Right atrium auricular region (tissue), 2 donors: ENCODE data around the gene CDX2. TPM values are rescaled to one million over a fixed set of nuclear protein-coding genes. Genes with fewer than 3 reads are reported as not detected.

Experiments used
- DNase-seq: peaks from one replicate; pipeline ENCODE4 v3.0.0-alpha.2; 2019; ENCODE audit warnings: low spot score
- H3K27ac ChIP-seq, 2 donors: fragments of 200-600 bp; sonication (generic); 1 replicate in 1 of 2; 2 replicates in 1 of 2; pipeline ENCODE4 v1.5.1; 2016 to 2019
- H3K27me3 ChIP-seq, 2 donors: fragments of 200-600 bp; sonication (generic); one replicate each; pipeline versions ENCODE4 v1.5.1 to v1.6.0; 2017 to 2019
- H3K36me3 ChIP-seq: fragments of 200-600 bp; sonication (generic); one replicate; pipeline ENCODE4 v1.5.1; 2016
- H3K4me1 ChIP-seq, 2 donors: fragments of 200-600 bp; sonication (generic); one replicate each; pipeline versions ENCODE4 v1.5.1 to v1.6.0; 2017 to 2019
- H3K4me3 ChIP-seq, 2 donors: fragments of 200-600 bp; sonication (generic); 1 replicate in 1 of 2; 2 replicates in 1 of 2; pipeline ENCODE4 v1.5.1; 2017 to 2019; ENCODE audit warnings: mild to moderate bottlenecking in 1 of 2, moderate library complexity in 1 of 2
- H3K9me3 ChIP-seq, 2 donors: fragments of 200-600 bp; sonication (generic); one replicate each; pipeline ENCODE4 v1.5.1; 2019
- CTCF ChIP-seq, 2 donors: fragments of 200-600 bp; sonication (generic); IDR thresholded peaks; one replicate each; pipeline ENCODE4 v1.5.1; 2019; ENCODE audit warnings: antibody characterized with exemption in 2 of 2
- total RNA-seq, 2 donors: library from RNA; depleted of rRNA; stranded (reverse); fragments of >200 nt; gene quantifications; one replicate each; pipeline ENCODE4 v1.1.0, GENCODE V29; 2016

Gene CDX2, protein sequence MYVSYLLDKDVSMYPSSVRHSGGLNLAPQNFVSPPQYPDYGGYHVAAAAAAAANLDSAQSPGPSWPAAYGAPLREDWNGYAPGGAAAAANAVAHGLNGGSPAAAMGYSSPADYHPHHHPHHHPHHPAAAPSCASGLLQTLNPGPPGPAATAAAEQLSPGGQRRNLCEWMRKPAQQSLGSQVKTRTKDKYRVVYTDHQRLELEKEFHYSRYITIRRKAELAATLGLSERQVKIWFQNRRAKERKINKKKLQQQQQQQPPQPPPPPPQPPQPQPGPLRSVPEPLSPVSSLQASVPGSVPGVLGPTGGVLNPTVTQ
- total RNA-seq: not detected

DNA sequence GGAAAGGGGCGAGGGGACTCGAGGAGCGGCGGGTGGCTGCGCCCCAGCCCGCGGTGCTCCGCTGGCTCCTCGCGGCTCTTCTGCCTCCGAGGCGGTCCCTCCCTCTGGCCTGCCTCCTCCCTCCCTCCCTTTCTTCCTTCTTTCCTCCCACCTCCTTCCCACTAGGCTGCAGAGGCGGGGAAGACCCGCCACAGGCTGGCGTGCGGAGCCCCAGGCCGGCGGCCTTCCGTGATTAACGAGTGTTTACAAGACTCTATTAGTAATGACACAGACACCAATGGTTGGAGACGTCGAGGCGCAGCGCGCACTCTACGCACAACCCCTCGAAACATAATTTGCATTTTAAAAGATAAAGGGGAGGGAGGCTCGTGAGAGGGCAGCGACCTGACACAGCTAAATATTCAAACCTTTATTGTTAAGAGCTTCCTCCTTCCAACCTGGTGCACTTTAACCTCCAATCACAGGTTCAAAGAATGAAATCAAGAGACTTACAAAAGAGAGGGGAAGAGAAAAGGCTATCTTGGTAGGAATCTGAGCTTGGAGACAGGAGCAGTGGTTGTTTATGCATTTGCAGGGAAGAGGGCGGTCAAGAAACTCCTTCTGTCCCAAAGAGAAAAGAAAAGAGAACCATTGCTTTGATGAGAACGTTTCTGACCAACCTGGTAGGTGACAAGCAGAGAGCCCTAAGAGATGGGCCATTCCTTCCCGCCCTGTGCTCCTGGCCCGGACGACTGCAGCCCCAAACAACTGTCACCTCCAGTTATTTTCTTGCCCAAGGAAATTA is at the start of gene CDX2:
CDX2 (minus strand) TSS at position 234 of the 784 bp plus-strand sequence. CDS start 309 bp downstream, outside the sequence.
- Histone ChIP-seq H3K27me3 (peaks cover 22 to 49% of the 10 kb centered on the region in 2 donors), H3K4me3 (no peak within 1 kb of the TSS), H3K36me3 (no peaks in the 10 kb centered on the region), H3K27ac (no peak within 1 kb of the TSS), H3K9me3 (no peaks in the 10 kb centered on the region), H3K4me1 (peaks cover 0 to 37% of the 10 kb centered on the region in 2 donors)
- DNase-seq: no peak
- TF ChIP-seq CTCF (IDR thresholded peaks at IDR 0.05): no peak

- no peaks in the 10 kb centered on the region for H3K4me1 ChIP-seq
- H3K4me3 ChIP-seq: no peak overlapping the region
- DNase-seq: no peak
- TF ChIP-seq CTCF (IDR thresholded peaks at IDR 0.05): no peak
- H3K9me3 ChIP-seq: no peaks in the 10 kb centered on the region
- no peaks in the 10 kb centered on the region for H3K27me3 ChIP-seq
- no peaks in the 10 kb centered on the region for H3K36me3 ChIP-seq
- no peak overlapping the region for H3K27ac ChIP-seq
Observed at GRCh38 chr13:28014301-28014700, 45.2 kb upstream of the CDX2 start.

DNA sequence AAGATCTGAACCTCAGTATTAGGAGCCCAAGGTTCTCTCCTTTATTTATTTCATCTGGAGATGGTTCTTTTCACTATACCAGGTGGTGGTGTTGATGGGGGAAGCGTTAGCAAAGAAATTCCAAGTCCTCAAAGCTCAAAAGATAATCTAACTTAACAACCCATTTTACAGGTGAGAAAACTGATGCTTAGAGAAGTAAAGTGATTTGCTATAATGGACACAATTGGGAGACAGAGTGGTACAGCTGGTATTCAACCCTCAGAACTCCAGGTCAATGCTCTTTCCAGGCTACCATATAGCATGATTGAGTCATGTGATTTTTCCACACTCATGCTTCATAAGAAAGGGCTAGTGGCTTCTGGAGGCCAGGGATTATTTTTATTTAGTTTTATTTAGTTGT is 44.4 kb upstream of the CDX2 start:
- H3K27ac ChIP-seq: no peak overlapping the region

DNA sequence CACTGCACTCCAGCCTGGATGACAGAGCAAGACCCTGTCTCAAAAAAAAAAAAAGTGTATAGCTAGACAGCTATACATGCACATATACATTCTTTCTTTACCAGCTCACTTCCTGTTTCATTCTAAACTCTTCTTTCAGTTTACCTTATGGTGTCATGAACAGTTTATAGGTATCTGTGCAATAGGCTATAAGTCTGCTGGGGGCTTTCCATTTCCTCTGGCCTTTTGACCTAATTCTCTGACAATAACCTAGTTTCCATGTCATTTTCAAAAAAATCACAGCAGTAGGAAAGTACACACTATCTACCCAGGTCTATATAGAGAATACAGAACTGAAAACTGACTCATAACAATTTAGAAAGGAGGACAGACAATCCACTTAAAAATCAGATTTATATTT is 43.8 kb upstream of the CDX2 start:
- no peaks in the 10 kb centered on the region for H3K4me1 ChIP-seq
- H3K9me3 ChIP-seq: no peaks in the 10 kb centered on the region
- no peaks in the 10 kb centered on the region for H3K27me3 ChIP-seq
- H3K4me3 ChIP-seq: no peak overlapping the region
- no peak for DNase-seq
- H3K36me3 ChIP-seq: no peaks in the 10 kb centered on the region
- no peak for TF ChIP-seq CTCF (IDR thresholded peaks at IDR 0.05)
- no peak overlapping the region for H3K27ac ChIP-seq

More for the DNA sequence above, 44.4 kb upstream of the CDX2 start:
- no peak for DNase-seq
- Histone ChIP-seq H3K9me3 (no peaks in the 10 kb centered on the region), H3K4me1 (no peaks in the 10 kb centered on the region), H3K4me3 (no peak overlapping the region), H3K36me3 (no peaks in the 10 kb centered on the region), H3K27me3 (no peaks in the 10 kb centered on the region)
- TF ChIP-seq CTCF (IDR thresholded peaks at IDR 0.05): no peak

DNA sequence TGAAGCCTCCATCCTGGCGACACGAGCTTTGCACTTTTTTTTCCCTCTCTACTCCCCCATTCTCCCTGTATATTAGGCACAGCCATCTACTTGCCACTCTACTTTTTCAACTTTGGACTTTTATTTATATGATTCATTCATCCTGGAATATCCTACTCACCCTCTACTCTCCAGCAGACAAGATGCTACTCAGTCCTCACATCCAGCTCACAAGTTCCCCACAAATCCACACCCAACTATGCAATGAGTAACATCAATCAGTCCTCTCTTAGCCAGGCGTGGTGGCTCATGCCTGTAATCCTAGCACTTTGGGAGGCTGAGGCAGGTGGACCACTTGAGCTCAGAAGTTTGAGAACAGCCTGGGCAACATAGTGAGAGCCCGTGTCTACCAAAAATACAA is 43.3 kb upstream of the CDX2 start:
- no peak overlapping the region for H3K4me3 ChIP-seq
- DNase-seq: no peak
- no peaks in the 10 kb centered on the region for H3K36me3 ChIP-seq
- H3K27ac ChIP-seq: no peak overlapping the region
- H3K27me3 ChIP-seq: no peaks in the 10 kb centered on the region
- H3K9me3 ChIP-seq: no peaks in the 10 kb centered on the region
- no peak for TF ChIP-seq CTCF (IDR thresholded peaks at IDR 0.05)
- H3K4me1 ChIP-seq: no peaks in the 10 kb centered on the region
